Measurements from ENCODE around the gene ZFY.
A peak's percentile ranks its signal among the peaks of the same experiment; 100 is the strongest.

The ZFY gene

DNA sequence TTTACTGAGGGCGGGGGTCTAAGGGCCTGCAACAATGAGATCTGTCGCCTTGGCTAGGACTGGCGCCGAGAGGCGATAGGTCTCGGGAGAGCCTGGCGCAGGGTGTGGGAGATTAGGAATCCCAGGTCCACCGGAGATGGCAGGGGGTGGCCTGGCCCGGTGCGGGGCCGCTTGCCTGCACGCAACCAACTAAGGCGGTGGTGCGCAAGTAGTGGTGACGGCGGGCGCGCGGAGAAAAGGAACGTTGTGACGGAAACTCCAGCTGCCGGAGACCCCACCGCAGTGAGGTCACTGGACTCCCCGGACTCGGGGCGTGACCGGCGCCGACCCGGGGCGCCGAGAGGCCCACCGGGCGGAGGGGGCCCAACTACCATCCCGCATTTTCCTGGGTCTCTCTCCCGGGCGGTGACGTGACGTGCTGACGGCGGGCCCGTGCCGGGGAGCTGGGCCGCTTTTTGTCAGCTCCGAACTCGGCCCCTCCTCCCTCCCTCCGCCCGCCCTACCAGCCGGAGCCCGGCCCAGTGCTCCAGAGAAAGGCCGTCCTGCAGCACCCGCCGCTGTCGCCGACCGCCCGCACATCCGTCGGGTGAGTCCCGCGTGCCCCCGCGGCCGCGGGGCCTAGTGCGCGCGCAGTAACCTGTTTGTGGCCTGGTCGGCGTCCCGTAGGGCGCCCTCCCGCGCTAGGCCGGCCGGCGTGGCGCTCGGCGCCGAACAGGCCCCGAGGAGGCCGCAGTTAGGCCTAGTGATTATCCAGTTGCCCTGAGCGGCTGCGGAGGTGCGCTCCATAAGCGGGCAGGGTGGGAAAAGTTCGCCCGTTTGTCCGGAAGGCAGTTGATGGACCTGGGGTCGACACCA lies at the start of gene ZFY:
TSS of gene ZFY (plus strand) at position 521 of the 855 bp plus-strand sequence. CDS start 18,556 bp downstream, outside the sequence.
- peak; percentile 50 for DNase-seq

DNA sequence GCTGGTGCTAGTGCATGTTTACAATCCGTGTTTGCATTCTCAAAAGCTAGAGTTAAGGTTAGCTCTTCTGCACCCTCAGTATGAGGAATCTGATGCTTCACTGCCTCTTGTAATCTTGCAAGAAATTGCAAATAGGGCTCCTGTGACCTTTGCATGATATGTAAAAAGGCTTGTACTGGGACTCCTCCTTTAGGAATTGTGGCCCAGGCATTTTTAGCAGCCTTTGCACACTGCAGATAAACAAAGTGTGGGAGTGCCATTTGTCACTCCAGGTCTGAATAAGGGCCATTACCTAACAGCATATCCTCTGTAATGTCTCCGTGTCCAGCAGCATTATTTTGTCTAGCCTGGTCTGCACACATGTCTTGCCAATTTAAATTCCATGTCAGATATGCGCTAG lies 49.3 kb upstream of the ZFY start:
- no peak for DNase-seq

DNA sequence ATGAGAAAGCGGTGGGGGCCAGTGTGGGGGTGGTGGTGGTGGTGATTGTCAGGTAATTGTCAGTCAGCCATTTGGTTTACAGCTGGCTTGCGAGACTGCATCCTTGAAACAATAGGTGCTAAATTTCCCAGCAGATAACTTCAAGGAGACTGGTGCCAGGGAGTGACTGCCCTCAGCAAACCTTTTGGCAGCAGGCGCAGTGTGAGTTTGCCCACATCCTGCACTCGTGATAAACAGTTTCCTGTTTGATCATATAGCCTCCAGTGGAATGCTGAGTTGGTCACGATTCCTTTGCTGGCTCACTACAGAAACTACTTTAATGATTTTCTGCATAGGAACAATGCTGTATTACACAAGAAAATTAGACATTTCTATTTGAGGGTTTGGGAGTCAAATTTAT lies 47.8 kb upstream of the ZFY start:
- no peak for DNase-seq

DNA sequence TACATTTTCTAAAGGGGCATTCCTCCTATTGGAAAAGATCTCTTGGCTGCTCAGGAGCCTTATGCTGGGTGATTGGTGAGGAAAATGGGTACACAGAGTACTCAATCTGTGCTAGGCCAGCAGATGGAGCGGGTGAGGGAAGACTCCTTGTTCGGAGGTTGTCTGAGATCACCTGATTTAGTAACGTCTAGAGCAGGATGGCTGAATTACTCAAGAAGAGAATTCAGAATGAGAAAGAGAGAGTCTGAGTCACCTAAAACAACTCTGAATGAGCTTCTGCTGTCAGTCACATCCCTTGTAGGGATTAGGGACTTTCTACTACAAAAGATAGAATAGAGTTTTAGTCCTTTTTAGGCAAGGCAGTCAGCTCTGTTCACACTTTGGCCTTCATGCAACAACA lies 47.2 kb upstream of the ZFY start:
- DNase-seq = no peak

DNA sequence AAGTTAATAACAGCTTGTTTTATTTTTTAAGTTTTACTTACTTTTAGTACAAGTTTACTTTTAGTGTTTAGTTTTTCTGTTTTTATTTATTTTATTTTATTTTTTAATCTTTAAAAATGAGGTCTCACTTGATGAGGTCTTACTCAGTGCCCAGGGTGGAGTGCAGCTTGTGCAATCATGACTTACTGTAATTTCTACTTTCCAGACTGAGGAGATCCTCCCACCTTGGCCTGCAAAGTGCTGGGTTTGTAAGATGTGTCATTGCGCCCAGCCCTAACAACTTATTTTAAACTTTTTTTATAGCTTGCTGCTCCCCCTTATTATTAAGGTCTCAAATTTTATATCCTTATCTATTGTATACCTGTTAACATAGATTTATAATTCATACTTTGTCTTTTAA lies 41.7 kb upstream of the ZFY start:
- no peak for DNase-seq

DNA sequence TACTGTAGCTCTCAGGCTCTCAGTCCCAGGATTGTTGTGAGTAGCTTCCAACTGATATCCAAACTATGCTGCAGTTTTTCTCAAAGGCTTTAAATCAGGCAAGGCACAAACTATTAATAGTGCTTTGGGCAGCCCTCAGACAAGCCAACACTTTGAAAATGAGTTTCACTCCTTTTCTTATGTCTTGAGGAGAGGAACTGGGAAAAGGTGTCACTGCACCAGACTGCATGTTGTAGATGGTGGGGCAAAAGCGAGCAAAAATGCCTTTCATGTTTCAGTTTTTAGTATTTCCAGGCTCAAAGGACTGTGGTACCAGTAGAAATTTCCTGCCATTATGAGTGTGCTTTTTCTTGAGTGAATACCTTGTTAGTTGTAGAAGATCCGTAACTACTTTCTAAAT lies 39.1 kb upstream of the ZFY start:
- no peak for DNase-seq

DNA sequence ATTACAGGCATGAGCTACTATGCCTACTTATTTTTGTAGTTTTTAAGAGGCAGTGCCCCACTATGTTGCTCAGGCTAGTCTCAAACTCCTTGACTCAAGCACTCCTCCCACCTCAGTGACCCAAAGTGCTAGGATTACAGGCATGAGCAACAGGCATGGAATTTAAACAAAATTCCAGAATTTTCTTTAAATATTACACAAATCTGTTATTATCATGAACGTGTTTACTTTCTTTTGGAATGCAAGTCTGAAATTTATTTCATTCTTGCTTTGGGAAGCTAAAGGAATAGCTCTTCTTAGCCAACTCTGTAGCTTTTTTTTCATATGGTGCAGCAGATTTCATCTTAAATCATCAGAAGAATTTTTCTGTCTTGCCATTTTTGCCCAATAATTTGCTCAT lies 27.8 kb upstream of the ZFY start:
- no peak for DNase-seq

DNA sequence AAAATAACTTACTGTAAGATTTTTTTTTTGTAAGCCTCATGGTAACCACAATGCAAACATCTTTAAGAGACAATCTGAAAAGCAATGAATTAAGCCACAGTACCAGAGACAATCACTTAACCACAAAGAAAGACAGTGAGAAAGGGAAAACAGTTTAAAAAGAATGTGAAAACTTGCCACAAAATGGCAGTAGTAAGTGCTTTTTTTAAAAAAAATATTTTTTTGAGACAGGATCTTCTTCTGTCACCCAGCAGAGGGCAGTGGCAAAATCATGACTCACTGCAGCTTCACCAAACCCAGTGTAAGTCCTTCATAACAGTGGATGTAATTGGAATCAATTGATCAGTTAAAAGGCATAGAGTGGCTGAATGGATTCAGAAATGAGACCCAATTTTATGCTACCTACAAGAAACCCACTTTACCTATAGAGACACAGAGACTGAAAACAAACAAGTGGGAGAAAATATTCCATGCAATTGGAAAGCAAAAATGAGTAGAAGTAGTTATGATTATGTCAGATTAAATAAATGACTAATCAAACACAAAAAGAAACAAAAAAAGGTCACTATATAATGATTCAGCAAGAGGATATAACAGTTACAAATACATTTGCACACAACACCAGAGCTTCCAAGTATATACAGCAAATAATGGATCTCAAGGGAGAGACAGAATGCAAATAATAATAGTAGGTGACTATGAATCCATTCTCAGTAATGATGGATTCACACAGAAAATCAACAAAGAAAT lies 21.9 kb upstream of the ZFY start:
- no peak for DNase-seq

DNA sequence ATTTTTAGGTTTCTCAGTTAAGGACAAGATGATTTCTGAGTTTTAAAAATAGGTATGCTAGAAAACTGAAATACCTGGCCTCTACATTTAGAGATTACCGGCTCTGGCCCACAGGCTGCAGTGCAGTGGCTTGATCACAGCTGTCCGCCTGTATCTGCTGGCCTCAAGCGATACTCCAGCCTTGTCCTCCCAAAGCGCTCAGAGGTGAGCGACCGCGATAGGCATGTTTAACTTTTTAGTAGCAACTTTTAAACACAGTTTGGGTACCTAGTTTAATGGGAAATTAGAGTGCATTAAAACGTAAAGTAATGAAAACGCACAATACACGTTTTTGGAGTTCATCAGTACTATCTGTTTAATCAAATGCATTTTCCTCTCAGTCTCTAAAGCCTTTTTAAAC lies 1.1 kb upstream of the ZFY start:
- DNase-seq = no peak

DNA sequence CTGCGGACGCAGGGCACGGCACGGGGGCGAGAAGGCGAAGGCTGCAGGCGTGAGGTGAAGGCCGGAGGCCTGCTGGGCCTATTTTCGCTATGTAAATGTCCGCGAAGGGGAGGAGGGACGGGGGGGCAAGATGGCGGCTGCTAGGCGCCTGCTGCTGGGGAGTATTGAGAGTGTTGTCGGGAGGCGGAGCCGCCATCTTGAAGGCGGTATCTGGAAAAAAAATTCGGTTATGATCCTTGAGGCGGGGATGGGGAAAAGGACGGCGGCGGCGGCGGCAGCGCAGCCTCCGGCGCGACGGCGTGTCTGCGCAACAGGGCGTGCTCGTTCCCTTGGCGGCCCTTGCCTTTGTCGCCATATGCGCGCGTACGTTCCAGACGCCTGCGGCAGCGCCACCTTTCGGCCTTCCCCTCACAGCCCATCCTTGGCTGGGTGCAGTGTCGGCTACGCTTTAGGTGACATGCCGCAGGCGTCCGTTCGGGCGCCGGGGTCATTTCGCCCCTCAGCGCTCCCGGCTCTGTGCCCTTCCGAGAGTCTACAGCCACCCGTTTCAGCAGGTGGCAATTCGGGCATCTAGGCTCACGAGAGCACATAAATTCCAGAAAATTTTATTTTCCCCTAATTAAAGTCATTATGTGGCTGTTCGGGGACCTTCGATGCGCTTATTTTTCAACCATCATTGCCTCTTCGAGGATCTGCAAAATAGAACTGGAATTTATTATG lies 695 bp downstream of the ZFY start:
- DNase-seq = peak; percentile 67

DNA sequence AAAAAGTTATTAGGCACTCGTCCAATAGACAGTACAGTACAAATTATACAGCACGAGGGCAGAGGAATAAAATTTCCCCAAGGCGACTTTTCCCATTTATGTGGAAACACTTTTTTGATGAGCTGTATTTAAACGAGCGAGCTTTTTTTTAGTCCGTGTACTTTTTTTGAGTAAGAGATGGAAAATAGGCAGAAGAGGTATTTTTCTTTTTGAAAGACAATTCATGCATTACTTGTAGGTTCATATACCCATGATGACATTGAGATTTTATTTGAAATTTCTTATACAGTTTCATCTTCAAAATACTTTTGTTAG lies 1.2 kb downstream of the ZFY start:
- DNase-seq = no peak

DNA sequence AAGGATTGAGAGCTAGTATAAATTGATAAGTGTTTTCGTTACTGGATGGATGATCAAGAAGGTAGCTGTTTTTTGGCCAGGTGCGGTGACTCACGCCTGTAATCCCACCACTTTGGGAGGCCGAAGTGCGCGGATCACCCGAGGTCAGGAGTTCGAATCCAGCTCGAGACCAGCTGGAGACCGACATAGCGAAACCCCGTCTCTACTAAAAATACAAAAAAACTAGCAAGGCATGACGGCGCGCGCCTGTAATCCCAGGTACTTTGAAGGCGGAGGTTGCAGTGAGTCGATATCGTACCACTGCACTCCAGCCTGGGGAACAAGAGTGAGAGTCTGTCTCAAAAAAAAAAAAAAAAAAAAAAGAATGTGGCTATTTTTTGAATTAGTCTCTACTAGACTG lies 2.0 kb downstream of the ZFY start:
- DNase-seq = no peak

DNA sequence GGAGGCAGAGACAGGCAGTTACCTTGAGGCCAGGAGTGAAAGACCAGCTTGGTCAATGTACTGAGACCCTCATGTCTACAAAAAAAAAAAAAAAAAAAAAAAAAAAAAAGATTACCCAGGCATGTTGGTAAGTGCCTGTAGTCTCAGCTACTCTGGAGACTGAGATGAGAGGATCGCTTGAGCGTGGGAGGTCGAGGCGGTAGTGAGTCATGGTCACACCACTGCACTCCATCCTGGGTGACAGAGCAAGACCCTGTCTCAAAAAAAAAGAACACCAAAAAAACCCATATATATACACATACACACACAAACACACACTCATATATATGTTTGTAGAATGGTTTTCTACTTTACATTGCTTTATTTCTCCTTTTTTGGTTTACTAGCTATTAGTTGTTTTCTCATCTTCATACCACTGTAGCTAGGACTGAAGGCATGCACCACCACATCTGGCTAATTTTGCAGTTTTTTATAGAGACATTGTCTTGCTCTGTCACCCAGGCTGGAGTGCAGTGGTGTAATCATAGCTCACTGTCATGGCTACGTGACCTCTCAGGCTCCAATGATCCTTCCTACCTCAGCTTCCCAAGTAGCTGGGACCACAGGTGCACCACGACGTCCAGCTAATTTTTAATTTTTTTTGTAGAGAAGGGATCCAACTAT lies 14.5 kb downstream of the ZFY start:
- no peak for DNase-seq

DNA sequence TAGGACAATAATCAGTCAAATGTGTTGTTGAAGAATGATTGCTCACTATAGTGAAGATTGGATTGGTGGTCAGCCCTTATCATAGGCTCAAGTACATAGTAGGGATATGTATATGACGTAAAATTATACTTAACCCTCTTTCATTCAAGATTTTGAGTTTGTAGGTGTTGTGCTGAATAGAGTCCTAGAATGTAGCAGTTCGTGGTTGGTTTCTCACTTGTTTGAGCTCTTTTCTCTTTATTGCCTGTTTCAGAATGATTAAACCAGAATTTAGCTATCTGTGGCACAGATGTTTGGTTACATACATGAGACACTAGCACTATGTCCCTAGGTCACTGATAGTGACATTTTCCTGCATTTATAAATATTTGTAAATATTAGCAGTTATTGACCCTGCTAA lies 15.5 kb downstream of the ZFY start:
- no peak for DNase-seq

DNA sequence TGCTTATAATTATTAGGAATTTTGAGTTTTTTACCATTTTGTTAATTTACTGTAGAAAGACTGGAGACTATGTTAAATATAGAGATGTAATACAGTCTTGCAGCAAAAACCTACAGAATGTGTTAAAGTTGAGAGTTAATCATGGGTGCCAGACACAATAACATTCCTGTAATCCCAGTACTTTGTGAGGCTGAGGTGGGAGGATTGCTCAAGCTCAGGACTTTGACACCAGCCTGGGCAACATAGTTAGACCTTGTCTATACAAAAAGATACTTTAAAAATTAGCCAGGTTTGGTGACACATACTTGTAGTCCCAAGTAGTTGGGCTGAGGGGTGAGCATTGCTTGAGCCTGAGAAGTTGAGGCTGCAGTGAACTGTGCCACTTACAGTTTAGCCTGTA lies 17.7 kb downstream of the ZFY start:
- no peak for DNase-seq

DNA sequence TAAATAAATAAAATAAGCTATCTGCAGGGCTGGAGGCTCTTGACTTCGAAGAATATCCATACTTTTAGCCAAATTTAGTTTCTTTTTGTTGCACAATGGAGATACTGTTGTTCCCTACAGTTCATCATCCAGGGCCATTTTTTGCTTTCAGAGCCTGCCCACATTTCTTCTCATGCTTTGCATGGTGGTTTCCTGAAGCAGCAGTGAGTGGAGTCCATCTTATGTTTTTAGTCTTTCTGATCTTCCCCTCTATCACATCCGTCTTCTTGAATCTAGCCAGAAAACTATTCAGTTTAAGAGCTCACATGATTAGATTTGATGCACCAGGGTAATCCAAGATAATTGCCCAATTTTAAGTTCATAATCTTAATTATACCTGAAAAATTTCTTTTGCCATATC lies 19.6 kb downstream of the ZFY start:
- no peak for DNase-seq

DNA sequence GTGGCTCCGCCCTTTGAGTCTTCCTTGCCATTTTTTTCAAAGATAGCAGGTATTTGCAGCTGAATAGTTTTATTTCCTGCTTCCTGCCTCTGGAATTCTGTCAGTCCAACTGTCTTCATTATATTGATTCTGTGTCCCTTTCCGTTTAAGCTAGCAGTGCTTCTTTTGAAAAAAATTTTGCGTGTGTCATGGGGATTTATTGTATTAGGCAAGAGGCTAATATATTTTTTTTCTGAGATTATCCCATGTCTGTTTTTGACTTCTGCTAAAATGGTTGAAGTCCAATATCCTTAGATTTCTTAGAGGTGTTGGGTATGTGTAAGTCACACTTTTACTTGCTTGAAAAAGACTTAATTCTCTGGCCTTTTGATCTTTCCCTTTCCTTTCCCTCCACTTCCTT lies 20.4 kb downstream of the ZFY start:
- no peak for DNase-seq

DNA sequence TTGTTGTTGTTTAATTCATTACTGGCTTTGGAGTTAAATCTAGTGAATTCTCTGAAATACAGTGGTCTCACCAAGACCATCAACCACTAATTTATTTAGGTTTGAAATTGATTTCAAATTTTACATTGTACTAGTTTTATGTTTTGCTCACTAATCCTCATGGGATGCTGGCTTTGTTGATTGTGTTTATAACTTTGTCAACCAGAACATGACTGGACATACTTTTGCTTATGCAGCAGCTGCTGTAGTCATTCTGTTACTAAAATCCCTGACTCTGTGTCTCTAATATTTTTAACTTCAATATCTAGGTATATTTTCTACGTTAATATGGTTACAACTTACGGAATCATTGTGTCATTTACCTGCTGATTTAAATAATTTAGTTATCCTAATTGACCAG lies 26.9 kb downstream of the ZFY start:
- no peak for DNase-seq

DNA sequence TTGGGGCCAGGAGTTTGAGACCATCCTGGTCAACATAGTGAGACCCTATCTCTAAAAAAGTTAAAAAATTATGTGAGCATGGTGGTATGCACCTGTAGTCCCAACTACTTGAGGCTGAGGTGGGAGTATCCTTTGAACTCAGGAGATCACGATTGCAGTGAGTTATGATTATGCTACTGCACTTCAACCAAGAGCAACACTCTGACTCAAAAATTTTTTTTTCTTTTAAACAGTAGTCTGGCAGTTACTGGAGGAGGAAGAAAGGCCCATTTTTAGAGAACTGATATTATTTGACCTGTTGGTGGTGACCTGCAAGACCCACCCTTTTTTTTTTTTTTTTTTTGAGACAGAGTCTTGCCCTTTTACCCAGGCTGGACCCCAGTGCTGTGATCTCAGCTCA lies 29.6 kb downstream of the ZFY start:
- DNase-seq = no peak

DNA sequence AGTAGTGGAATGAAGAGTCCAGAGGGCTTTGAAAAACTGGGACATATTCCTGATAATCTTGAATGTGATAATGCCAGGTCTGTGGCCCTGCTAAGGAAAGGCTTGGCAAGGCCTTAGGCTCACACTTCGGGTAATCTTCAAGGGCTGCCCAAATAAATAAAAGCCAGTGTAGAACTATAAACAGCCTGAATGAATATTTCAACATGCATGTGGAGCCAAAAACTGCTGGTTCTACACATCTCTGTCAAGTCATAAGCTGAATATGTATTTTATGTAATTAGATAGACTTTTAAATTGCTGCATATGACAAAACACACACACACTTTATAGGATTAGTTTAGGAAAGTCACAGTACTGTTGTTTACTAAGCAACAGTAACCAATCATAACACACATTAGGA lies 30.4 kb downstream of the ZFY start:
- DNase-seq = no peak

DNA sequence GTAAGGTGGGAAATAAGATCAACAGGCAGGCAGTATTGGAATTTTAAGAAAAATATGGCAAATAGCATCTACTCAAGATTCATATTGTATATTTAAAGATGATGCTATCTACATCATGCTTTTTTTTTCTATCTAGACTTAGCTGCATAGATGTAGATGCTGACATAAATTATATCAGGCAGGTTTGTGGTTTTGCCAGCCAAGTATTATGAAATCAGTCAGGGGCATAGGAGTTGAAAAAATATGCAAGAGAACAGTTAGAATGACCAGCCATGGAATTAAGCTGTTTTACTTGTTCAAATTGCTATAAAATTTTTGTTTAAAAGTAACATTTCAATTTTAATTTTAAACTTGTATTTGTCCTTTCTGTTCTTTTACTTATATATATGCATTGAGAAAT lies 34.4 kb downstream of the ZFY start:
- no peak for DNase-seq

DNA sequence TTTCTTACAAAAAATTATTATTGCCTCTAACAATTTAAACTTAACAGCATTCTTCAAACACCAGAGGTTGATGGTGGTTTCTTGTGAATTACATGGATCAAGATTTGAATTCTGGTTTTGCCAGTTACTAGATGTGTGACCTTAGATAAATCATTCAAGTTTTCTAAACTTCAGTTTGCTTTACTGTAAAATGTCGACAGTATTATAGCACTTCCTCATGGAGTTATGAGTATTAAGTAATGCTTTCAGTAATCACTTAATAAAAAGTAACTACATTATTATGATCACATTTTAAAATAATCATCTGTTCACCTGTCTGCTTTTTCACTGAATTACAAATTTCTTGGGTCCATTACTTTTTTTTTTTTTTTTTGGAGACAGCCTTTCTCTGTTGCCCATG lies 37.5 kb downstream of the ZFY start:
- DNase-seq = no peak

DNA sequence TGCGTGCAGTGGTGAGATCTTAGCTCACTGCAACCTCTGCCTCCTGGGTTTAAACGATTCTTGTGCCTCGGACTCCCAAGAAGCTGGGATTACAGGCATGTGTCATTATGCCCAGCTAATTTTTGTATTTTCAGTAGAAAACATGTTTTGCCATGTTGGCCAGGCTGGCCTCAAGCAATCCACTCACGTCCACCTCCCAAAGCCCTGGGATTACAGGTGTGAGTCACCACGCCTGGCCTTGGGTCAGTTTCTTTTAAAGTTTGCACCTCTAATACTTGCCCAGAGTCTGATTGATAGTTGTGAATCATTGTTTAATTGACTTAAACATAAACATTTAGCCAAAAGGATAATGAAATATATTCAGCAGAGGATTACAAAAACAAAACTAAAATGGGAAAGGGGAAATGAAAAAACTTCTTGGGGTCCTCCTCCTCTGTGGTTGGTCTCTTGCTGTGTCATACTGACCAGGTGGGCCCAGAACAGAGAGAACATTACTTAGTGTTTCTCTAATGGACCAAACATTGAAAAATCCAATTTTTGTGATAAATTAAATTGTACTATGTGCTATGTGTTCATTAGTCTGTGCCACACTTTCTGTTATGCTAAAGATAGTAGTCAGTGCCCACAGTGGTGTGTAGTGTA lies 38.0 kb downstream of the ZFY start:
- DNase-seq = no peak
